ENCODE results near the gene FAM222A.
A peak's percentile ranks its signal among the peaks of the same experiment; 100 is the strongest.

Gene FAM222A

GRCh38 chr12:109758426-109759420, 45.1 kb downstream of the FAM222A start:
- Histone ChIP-seq H3K4me3 (replicated peaks; ENCODE audit: insufficient read depth, low read length) (no peak overlapping the region), H3K27me3 (ENCODE audit: insufficient read depth, poor library complexity, severe bottlenecking) (no peaks in the 10 kb centered on the region), H3K27ac (replicated peaks) (no peak overlapping the region)
- TF ChIP-seq CTCF (IDR thresholded peaks at IDR 0.05; ENCODE audit: insufficient read depth, low read length) (no peak), POLR2AphosphoS5 (IDR thresholded peaks at IDR 0.05; ENCODE audit: low read depth) (no peak), SPI1 (IDR thresholded peaks at IDR 0.05; ENCODE audit: borderline replicate concordance, low read depth) (no peak), GABPA (IDR thresholded peaks at IDR 0.05; ENCODE audit: low read depth) (no peak), REST (IDR thresholded peaks at IDR 0.05; ENCODE audit: insufficient replicate concordance, low read depth) (no peak)
- no peak for DNase-seq (ENCODE audit: low read depth in 1 of 2, low spot score in 1 of 2)

- Histone ChIP-seq H3K4me3 (replicated peaks; ENCODE audit: insufficient read depth, low read length) (no peak overlapping the region), H3K27ac (replicated peaks) (no peak overlapping the region), H3K27me3 (ENCODE audit: insufficient read depth, poor library complexity, severe bottlenecking) (no peaks in the 10 kb centered on the region)
- DNase-seq (ENCODE audit: low read depth in 1 of 2, low spot score in 1 of 2), result no peak
- TF ChIP-seq CTCF (IDR thresholded peaks at IDR 0.05; ENCODE audit: insufficient read depth, low read length), result no peak
- no peak for TF ChIP-seq SPI1 (IDR thresholded peaks at IDR 0.05; ENCODE audit: borderline replicate concordance, low read depth)
- no peak for TF ChIP-seq REST (IDR thresholded peaks at IDR 0.05; ENCODE audit: insufficient replicate concordance, low read depth)
- TF ChIP-seq GABPA (IDR thresholded peaks at IDR 0.05; ENCODE audit: low read depth), result no peak
- no peak for TF ChIP-seq POLR2AphosphoS5 (IDR thresholded peaks at IDR 0.05; ENCODE audit: low read depth)
Observed at GRCh38 chr12:109759595-109759994, 46.0 kb downstream of the FAM222A start.

- TF ChIP-seq GABPA (IDR thresholded peaks at IDR 0.05; ENCODE audit: low read depth), result no peak
- no peak for TF ChIP-seq CTCF (IDR thresholded peaks at IDR 0.05; ENCODE audit: insufficient read depth, low read length)
- TF ChIP-seq POLR2AphosphoS5 (IDR thresholded peaks at IDR 0.05; ENCODE audit: low read depth), result peak; percentile 50; the same call in 1 of the 2 replicates
- no peak for TF ChIP-seq SPI1 (IDR thresholded peaks at IDR 0.05; ENCODE audit: borderline replicate concordance, low read depth)
- TF ChIP-seq REST (IDR thresholded peaks at IDR 0.05; ENCODE audit: insufficient replicate concordance, low read depth), result no peak
- no peak overlapping the region for H3K4me3 ChIP-seq (replicated peaks; ENCODE audit: insufficient read depth, low read length)
- H3K27me3 ChIP-seq (ENCODE audit: insufficient read depth, poor library complexity, severe bottlenecking), result no peaks in the 10 kb centered on the region
- H3K27ac ChIP-seq (replicated peaks), result no peak overlapping the region
- DNase-seq (ENCODE audit: low read depth in 1 of 2, low spot score in 1 of 2), result peak in 1 of 2 experiments; percentile 39
Observed at GRCh38 chr12:109760031-109760929, 46.7 kb downstream of the FAM222A start.
